H1 (cell line): ENCODE measurements around the gene OR52E2. TPM values are rescaled to one million over a fixed set of nuclear protein-coding genes. Genes with fewer than 3 reads are reported as not detected.

Experiments
- CEBPB ChIP-seq: IDR thresholded peaks from 2 replicates; pipeline ENCODE4 v1.6.1; 2012; ENCODE audit warnings: low read depth, low read length
- EZH2 ChIP-seq: fragments of 200-600 bp; sonication (generic); IDR thresholded peaks from 2 replicates; pipeline ENCODE4 v1.7.1; 2012; ENCODE audit warnings: low read depth, mild to moderate bottlenecking, moderate library complexity, low read length, inconsistent platforms; ENCODE audit not compliant: severe bottlenecking
- HDAC6 ChIP-seq: IDR thresholded peaks from one replicate; pipeline ENCODE4 v1.7.1; 2012; ENCODE audit warnings: low read depth, mild to moderate bottlenecking, inconsistent platforms, low read length, moderate library complexity
- PHF8 ChIP-seq: fragments of 200-600 bp; sonication (generic); conservative IDR thresholded peaks from 2 replicates; pipeline ENCODE4 v1.7.1; 2012; ENCODE audit warnings: low read depth, mild to moderate bottlenecking, inconsistent platforms, low read length, moderate library complexity
- POLR2AphosphoS5 ChIP-seq: IDR thresholded peaks from 2 replicates; pipeline ENCODE4 v1.6.1; 2011; ENCODE audit warnings: low read depth, low read length
- POU5F1 ChIP-seq: IDR thresholded peaks from 2 replicates; pipeline ENCODE4 v1.6.1; 2011; ENCODE audit warnings: low read depth, mild to moderate bottlenecking, low read length, moderate library complexity
- RFX5 ChIP-seq: IDR thresholded peaks from 2 replicates; pipeline ENCODE4 v1.6.1; 2011; ENCODE audit warnings: low read depth, low read length, improper control_type of control experiment, borderline replicate concordance
- TBP ChIP-seq: IDR thresholded peaks from 2 replicates; pipeline ENCODE4 v1.6.1; 2011; ENCODE audit warnings: low read depth, low read length, improper control_type of control experiment
- polyA plus RNA-seq, 7 experiments: library from polyadenylated mRNA; depleted of rRNA in 3 of 7; stranded (reverse) in 5 of 7; unstranded in 2 of 7; fragments of >200 nt in 5 of 7; fragments of 200-250 nt in 2 of 7; gene quantifications; 1 replicate in 5 of 7; 2 replicates in 1 of 7; 4 replicates in 1 of 7; pipeline versions ENCODE4 v1.2.1 to v1.2.3, GENCODE V29; 2011 to 2013; ENCODE audit warnings: missing spikeins in 2 of 7, mixed read lengths in 2 of 7
- total RNA-seq: library from RNA; stranded (reverse); fragmentation: NEBNext Ultra II Directional; extraction: Animal tissue kit (Norgen Biotek cat#: 25700); gene quantifications from 2 replicates; pipeline ENCODE4 v1.2.1, GENCODE V29; 2021

OR52E2 gene
- total and polyA plus RNA-seq, 2 of the 8 experiments (the other 6 are each of a cell fraction or from before 2014, with no cell fraction given), result not detected

- TF ChIP-seq POU5F1, result no peak
- TF ChIP-seq PHF8, result no peak
- TF ChIP-seq RFX5, result no peak
- TF ChIP-seq CEBPB, result no peak
- TF ChIP-seq POLR2AphosphoS5, result no peak
- no peak for TF ChIP-seq HDAC6
- TF ChIP-seq TBP, result no peak
- TF ChIP-seq EZH2, result no peak
These were observed 17.3 kb downstream of the OR52E2 start (continued) for GRCh38 chr11:5042091-5042490.
